Brain microvascular endothelial cell (primary cell): ENCODE results near the gene DAPK1.

ENCODE experiments used
- DNase-seq: peaks from one replicate; pipeline ENCODE4 v3.0.0-alpha.2; 2020
- H3K27ac ChIP-seq: fragments of 250-450 bp; sonication (Bioruptor Pico); 2 replicates; pipeline ENCODE4 v1.5.1; 2020; ENCODE audit warnings: mild to moderate bottlenecking, moderate library complexity
- H3K27me3 ChIP-seq: fragments of 250-450 bp; sonication (Bioruptor Pico); replicated peaks from 2 replicates; pipeline ENCODE4 v1.5.1; 2020; ENCODE audit warnings: mild to moderate bottlenecking
- H3K36me3 ChIP-seq: fragments of 250-450 bp; sonication (Bioruptor Pico); replicated peaks from 2 replicates; pipeline ENCODE4 v1.5.1; 2020; ENCODE audit warnings: mild to moderate bottlenecking
- H3K4me3 ChIP-seq: 2 replicates; pipeline ENCODE4 v1.5.1; 2011; ENCODE audit warnings: low read depth, mild to moderate bottlenecking, control low read depth, low read length, moderate library complexity
- CTCF ChIP-seq: IDR thresholded peaks from 2 replicates; pipeline ENCODE4 v1.5.1; 2011; ENCODE audit warnings: low read depth, mild to moderate bottlenecking, moderate library complexity, low read length, control low read depth, inconsistent platforms; ENCODE audit errors: missing control alignments
- in situ Hi-C: cut with HindIII; loops from 2 replicates; pipeline ENCODE4 v1.10.0; 2017; ENCODE audit warnings: low sequenced_read_pairs, low pct_ligation_motif_present

Gene DAPK1

GRCh38 chr9:87682085-87682484 lies 184.4 kb downstream of the DAPK1 start:
- in situ Hi-C loops, result no loop called here
- DNase-seq, result no peak
- H3K36me3 ChIP-seq, result no peaks in the 10 kb centered on the region

GRCh38 chr9:87682618-87683017 lies 185.0 kb downstream of the DAPK1 start:
- Histone ChIP-seq H3K4me3 (no peak overlapping the region), H3K27ac (no peak overlapping the region), H3K27me3 (no peaks in the 10 kb centered on the region), H3K36me3 (no peaks in the 10 kb centered on the region)
- no peak for TF ChIP-seq CTCF
- DNase-seq, result no peak
- in situ Hi-C loops, result no loop called here

More at GRCh38 chr9:87682085-87682484, 184.4 kb downstream of the DAPK1 start:
- Histone ChIP-seq H3K4me3 (no peak overlapping the region), H3K27ac (no peak overlapping the region), H3K27me3 (no peaks in the 10 kb centered on the region)
- no peak for TF ChIP-seq CTCF

- TF ChIP-seq CTCF, result no peak
Measured at GRCh38 chr9:87683751-87684626, 186.3 kb downstream of the DAPK1 start.

GRCh38 chr9:87684627-87685219 lies 187.1 kb downstream of the DAPK1 start:
- TF ChIP-seq CTCF, result peak; percentile 85
- Histone ChIP-seq H3K27me3 (no peaks in the 10 kb centered on the region), H3K4me3 (no peak overlapping the region), H3K27ac (no peak overlapping the region), H3K36me3 (no peaks in the 10 kb centered on the region)
- in situ Hi-C loops, result no loop called here
- DNase-seq, result peak; percentile 4

More at GRCh38 chr9:87683751-87684626, 186.3 kb downstream of the DAPK1 start:
- H3K36me3 ChIP-seq, result no peaks in the 10 kb centered on the region
- DNase-seq, result no peak
- in situ Hi-C loops, result no loop called here
- no peak overlapping the region for H3K4me3 ChIP-seq
- H3K27me3 ChIP-seq, result no peaks in the 10 kb centered on the region
- no peak overlapping the region for H3K27ac ChIP-seq

GRCh38 chr9:87685441-87685840 lies 187.8 kb downstream of the DAPK1 start:
- TF ChIP-seq CTCF, result no peak
- peak; percentile 31 for DNase-seq
- Histone ChIP-seq H3K27ac (peak overlapping the region; percentile 25), H3K4me3 (no peak overlapping the region), H3K36me3 (no peaks in the 10 kb centered on the region), H3K27me3 (no peaks in the 10 kb centered on the region)
- in situ Hi-C loops, result no loop called here
